ENCODE measurements around the gene NAP1L1.

- no peak for TF ChIP-seq CTCF (IDR thresholded peaks at IDR 0.05)
- no peak for TF ChIP-seq EP300 (IDR thresholded peaks at IDR 0.05)
Measured at GRCh38 chr12:76008428-76008827, 76.1 kb downstream of the NAP1L1 start.
